Right forelimb (tissue), 1 donor: ENCODE results near the gene FGGY.
"Not testable (repeated sequence)": the region's sequence is repeated elsewhere in the genome, so short reads cannot be mapped to it uniquely, and the experiment has no call there.

ENCODE experiments used
- DNase-seq: peaks from one replicate; pipeline ENCODE4 v3.0.0-alpha.2; 2018

FGGY gene

GRCh38 chr1:59453297-59453968 lies 156.5 kb downstream of the FGGY start:
- DNase-seq: no peak

- DNase-seq: no peak
Observed at GRCh38 chr1:59455206-59455605, 158.3 kb downstream of the FGGY start.

- DNase-seq: no peak
Observed at GRCh38 chr1:59457786-59458185, 160.9 kb downstream of the FGGY start.

- DNase-seq: no peak
Observed at GRCh38 chr1:59458884-59459283, 162.0 kb downstream of the FGGY start.

- not testable (repeated sequence) for DNase-seq
Observed at GRCh38 chr1:59462942-59463341, 166.0 kb downstream of the FGGY start.

- DNase-seq: not testable (repeated sequence)
Observed at GRCh38 chr1:59465478-59465877, 168.6 kb downstream of the FGGY start.

GRCh38 chr1:59468828-59469428 lies 172.0 kb downstream of the FGGY start:
- DNase-seq: no peak

GRCh38 chr1:59471991-59472570 lies 175.2 kb downstream of the FGGY start:
- DNase-seq: not testable (repeated sequence)

GRCh38 chr1:59473831-59474230 lies 176.9 kb downstream of the FGGY start:
- no peak for DNase-seq

- no peak for DNase-seq
Observed at GRCh38 chr1:59474496-59474895, 177.6 kb downstream of the FGGY start.

- DNase-seq: no peak
Observed at GRCh38 chr1:59475737-59476136, 178.8 kb downstream of the FGGY start.

- DNase-seq: no peak
Observed at GRCh38 chr1:59477286-59477685, 180.4 kb downstream of the FGGY start.

- no peak for DNase-seq
Observed at GRCh38 chr1:59477867-59478266, 181.0 kb downstream of the FGGY start.

GRCh38 chr1:59478822-59479221 lies 181.9 kb downstream of the FGGY start:
- no peak for DNase-seq

GRCh38 chr1:59480188-59480888 lies 183.4 kb downstream of the FGGY start:
- DNase-seq: no peak

- no peak for DNase-seq
Observed at GRCh38 chr1:59481881-59482505, 185.1 kb downstream of the FGGY start.

- no peak for DNase-seq
Observed at GRCh38 chr1:59482986-59483385, 186.1 kb downstream of the FGGY start.

- no peak for DNase-seq
Observed at GRCh38 chr1:59484096-59484495, 187.2 kb downstream of the FGGY start.

GRCh38 chr1:59485171-59485570 lies 188.3 kb downstream of the FGGY start:
- DNase-seq: no peak

GRCh38 chr1:59485949-59486348 lies 189.1 kb downstream of the FGGY start:
- DNase-seq: no peak

GRCh38 chr1:59486615-59487014 lies 189.7 kb downstream of the FGGY start:
- DNase-seq: no peak

- DNase-seq: no peak
Observed at GRCh38 chr1:59487335-59488031, 190.6 kb downstream of the FGGY start.

- DNase-seq: no peak
Observed at GRCh38 chr1:59492500-59492899, 195.6 kb downstream of the FGGY start.
